ENCODE measurements around the gene MAP2K5. TPM values are rescaled to one million over a fixed set of nuclear protein-coding genes. Genes with fewer than 3 reads are reported as not detected.

The MAP2K5 gene
- polyA plus RNA-seq, 1 donor from 2014 or later, result 12.1 TPM

GRCh38 chr15:67534360-67534759 is 8.1 kb upstream of the MAP2K5 start:
- H4K20me1 ChIP-seq (ENCODE audit: insufficient read depth), result no peaks in the 10 kb centered on the region
- H3K9me2 ChIP-seq (ENCODE audit: insufficient read depth, low read length), result no peaks in the 10 kb centered on the region
- H3K9ac ChIP-seq (ENCODE audit: low read length), result no peak overlapping the region
- no peaks in the 10 kb centered on the region for H3K79me2 ChIP-seq (replicated peaks; ENCODE audit: insufficient read depth, low read length)
- no peaks in the 10 kb centered on the region for H3K27me3 ChIP-seq (ENCODE audit: insufficient read depth, low read depth, low read length)
- no peaks in the 10 kb centered on the region for H3K9me3 ChIP-seq (ENCODE audit: low read length)
- H3K36me3 ChIP-seq (ENCODE audit: insufficient read depth, low read length), result no peaks in the 10 kb centered on the region
- H3K27ac ChIP-seq (ENCODE audit: low read length), result no peak overlapping the region
- TF ChIP-seq SMC3 (conservative IDR thresholded peaks at IDR 0.05; ENCODE audit: poor library complexity), result no peak
- TF ChIP-seq CTCF (IDR thresholded peaks at IDR 0.05; ENCODE audit: poor library complexity, severe bottlenecking), result no peak
- TF ChIP-seq MXI1 (conservative IDR thresholded peaks at IDR 0.05; ENCODE audit: poor library complexity, severe bottlenecking), result no peak
- TF ChIP-seq REST (IDR thresholded peaks at IDR 0.05; ENCODE audit: borderline replicate concordance), result no peak
- no peaks in the 10 kb centered on the region for H3F3A ChIP-seq (ENCODE audit: insufficient read depth, low read length, poor library complexity, severe bottlenecking)
- no peak overlapping the region for H3K4me2 ChIP-seq (ENCODE audit: low read length)
- H2AFZ ChIP-seq (ENCODE audit: low read depth, low read length), result no peak overlapping the region
- H3K4me3 ChIP-seq (ENCODE audit: low read length), result no peak overlapping the region

GRCh38 chr15:67537771-67538170 is 4.7 kb upstream of the MAP2K5 start:
- Histone ChIP-seq H3K27ac (ENCODE audit: low read length) (no peak overlapping the region), H3K9me2 (ENCODE audit: insufficient read depth, low read length) (no peaks in the 10 kb centered on the region), H3K36me3 (ENCODE audit: insufficient read depth, low read length) (no peaks in the 10 kb centered on the region), H3K9ac (ENCODE audit: low read length) (no peak overlapping the region), H3K27me3 (ENCODE audit: insufficient read depth, low read depth, low read length) (no peaks in the 10 kb centered on the region), H4K20me1 (ENCODE audit: insufficient read depth) (no peaks in the 10 kb centered on the region), H3K4me3 (ENCODE audit: low read length) (no peak overlapping the region), H3K79me2 (replicated peaks; ENCODE audit: insufficient read depth, low read length) (no peaks in the 10 kb centered on the region), H3K9me3 (ENCODE audit: low read length) (no peaks in the 10 kb centered on the region), H3K4me2 (ENCODE audit: low read length) (no peak overlapping the region), H3F3A (ENCODE audit: insufficient read depth, low read length, poor library complexity, severe bottlenecking) (no peaks in the 10 kb centered on the region), H2AFZ (ENCODE audit: low read depth, low read length) (no peak overlapping the region)
- TF ChIP-seq RAD21 (conservative IDR thresholded peaks at IDR 0.05) (no peak), TAF1 (IDR thresholded peaks at IDR 0.05; ENCODE audit: low read depth) (no peak), REST (IDR thresholded peaks at IDR 0.05; ENCODE audit: borderline replicate concordance) (no peak), EZH2 (IDR thresholded peaks at IDR 0.05; ENCODE audit: borderline replicate concordance, insufficient read depth, low read length, poor library complexity, severe bottlenecking) (no peak), POLR2AphosphoS5 (IDR thresholded peaks at IDR 0.05) (no peak), EP300 (conservative IDR thresholded peaks at IDR 0.05; ENCODE audit: poor library complexity, severe bottlenecking) (no peak), SMC3 (conservative IDR thresholded peaks at IDR 0.05; ENCODE audit: poor library complexity) (no peak), MXI1 (conservative IDR thresholded peaks at IDR 0.05; ENCODE audit: poor library complexity, severe bottlenecking) (no peak), CTCF (IDR thresholded peaks at IDR 0.05; ENCODE audit: poor library complexity, severe bottlenecking) (no peak)
